ENCODE measurements around the gene HCN3. TPM values are rescaled to one million over a fixed set of nuclear protein-coding genes. Genes with fewer than 3 reads are reported as not detected.

Gene HCN3
- total and polyA plus RNA-seq, 2 of the 13 experiments (the other 11 are each of a cell fraction or from before 2014, with no cell fraction given), result 2.4 to 10.2 TPM

DNA sequence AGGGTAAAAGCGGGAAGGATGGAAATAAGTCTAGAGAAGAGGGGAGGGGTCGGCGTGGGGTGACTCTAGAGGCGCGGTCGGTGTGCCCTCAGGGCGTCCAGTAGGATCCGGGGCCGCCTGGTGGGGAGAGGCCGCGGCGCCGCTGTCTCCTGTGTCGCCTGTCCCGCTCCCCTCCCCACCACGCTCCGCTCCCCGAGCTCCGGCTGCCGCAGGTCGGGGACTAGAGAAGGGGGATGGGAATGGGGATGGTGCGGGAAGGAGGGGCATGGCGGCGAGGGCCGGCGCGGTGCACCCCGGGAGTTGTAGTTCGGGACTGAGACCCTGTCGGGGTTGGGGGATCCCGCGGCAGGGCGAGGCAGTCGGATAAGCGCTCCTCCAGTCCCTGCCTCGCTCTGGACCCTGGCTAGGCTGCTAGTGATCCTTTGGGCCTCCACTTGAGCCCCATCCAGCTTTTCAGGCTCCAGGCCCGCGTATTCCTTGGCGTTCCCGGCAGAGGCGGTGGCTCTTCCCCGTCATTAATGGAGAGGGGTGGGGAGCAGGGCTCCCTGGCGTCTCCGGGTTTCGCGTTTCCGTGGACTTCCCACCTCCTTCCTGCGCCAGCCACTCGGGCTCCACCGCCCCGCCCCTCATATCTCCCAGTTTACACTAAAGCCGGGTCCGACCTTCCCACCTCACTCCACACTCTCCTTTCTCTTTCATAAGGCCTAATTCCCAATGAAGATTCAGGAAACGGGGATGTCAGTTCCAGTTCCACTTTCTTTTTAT lies 21.8 kb upstream of the HCN3 start, which contains the start of gene ENTREP3 (continued):
- TF ChIP-seq, protein P1, sequence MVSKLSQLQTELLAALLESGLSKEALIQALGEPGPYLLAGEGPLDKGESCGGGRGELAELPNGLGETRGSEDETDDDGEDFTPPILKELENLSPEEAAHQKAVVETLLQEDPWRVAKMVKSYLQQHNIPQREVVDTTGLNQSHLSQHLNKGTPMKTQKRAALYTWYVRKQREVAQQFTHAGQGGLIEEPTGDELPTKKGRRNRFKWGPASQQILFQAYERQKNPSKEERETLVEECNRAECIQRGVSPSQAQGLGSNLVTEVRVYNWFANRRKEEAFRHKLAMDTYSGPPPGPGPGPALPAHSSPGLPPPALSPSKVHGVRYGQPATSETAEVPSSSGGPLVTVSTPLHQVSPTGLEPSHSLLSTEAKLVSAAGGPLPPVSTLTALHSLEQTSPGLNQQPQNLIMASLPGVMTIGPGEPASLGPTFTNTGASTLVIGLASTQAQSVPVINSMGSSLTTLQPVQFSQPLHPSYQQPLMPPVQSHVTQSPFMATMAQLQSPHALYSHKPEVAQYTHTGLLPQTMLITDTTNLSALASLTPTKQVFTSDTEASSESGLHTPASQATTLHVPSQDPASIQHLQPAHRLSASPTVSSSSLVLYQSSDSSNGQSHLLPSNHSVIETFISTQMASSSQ (IDR thresholded peaks at IDR 0.05; ENCODE audit: low read depth), result no peak
- TF ChIP-seq, protein P1 (CRISPR knock-in tag; IDR thresholded peaks at IDR 0.05; ENCODE audit: borderline replicate concordance), result peak; percentile 59; the same call in 1 of the 2 replicates
- TF ChIP-seq ATM (IDR thresholded peaks at IDR 0.05; ENCODE audit: borderline replicate concordance), result no peak
- TF ChIP-seq, protein P2, sequence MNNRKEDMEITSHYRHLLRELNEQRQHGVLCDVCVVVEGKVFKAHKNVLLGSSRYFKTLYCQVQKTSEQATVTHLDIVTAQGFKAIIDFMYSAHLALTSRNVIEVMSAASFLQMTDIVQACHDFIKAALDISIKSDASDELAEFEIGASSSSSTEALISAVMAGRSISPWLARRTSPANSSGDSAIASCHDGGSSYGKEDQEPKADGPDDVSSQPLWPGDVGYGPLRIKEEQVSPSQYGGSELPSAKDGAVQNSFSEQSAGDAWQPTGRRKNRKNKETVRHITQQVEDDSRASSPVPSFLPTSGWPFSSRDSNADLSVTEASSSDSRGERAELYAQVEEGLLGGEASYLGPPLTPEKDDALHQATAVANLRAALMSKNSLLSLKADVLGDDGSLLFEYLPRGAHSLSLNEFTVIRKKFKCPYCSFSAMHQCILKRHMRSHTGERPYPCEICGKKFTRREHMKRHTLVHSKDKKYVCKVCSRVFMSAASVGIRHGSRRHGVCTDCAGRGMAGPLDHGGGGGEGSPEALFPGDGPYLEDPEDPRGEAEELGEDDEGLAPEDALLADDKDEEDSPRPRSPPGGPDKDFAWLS (CRISPR knock-in tag; IDR thresholded peaks at IDR 0.05; ENCODE audit: borderline replicate concordance), result no peak
- TF ChIP-seq HMGA1 (CRISPR knock-in tag; conservative IDR thresholded peaks at IDR 0.05), result no peak
- no peak for TF ChIP-seq NKX3-1 (CRISPR knock-in tag; IDR thresholded peaks at IDR 0.05)
- TF ChIP-seq PRMT3 (CRISPR knock-in tag; IDR thresholded peaks at IDR 0.05; ENCODE audit: borderline replicate concordance, low read depth), result no peak
- TF ChIP-seq ZNF180 (CRISPR knock-in tag; IDR thresholded peaks at IDR 0.05; ENCODE audit: borderline replicate concordance, low read depth), result no peak
- no peak for TF ChIP-seq SMC3 (IDR thresholded peaks at IDR 0.05; ENCODE audit: low read length)
- TF ChIP-seq PLRG1 (conservative IDR thresholded peaks at IDR 0.05), result no peak
- peak; percentile 67; the same call in 1 of the 2 replicates for TF ChIP-seq SALL1 (CRISPR knock-in tag; IDR thresholded peaks at IDR 0.05)
- no peak for TF ChIP-seq ZNF703 (CRISPR knock-in tag; IDR thresholded peaks at IDR 0.05; ENCODE audit: borderline replicate concordance)
- TF ChIP-seq, protein P3, sequence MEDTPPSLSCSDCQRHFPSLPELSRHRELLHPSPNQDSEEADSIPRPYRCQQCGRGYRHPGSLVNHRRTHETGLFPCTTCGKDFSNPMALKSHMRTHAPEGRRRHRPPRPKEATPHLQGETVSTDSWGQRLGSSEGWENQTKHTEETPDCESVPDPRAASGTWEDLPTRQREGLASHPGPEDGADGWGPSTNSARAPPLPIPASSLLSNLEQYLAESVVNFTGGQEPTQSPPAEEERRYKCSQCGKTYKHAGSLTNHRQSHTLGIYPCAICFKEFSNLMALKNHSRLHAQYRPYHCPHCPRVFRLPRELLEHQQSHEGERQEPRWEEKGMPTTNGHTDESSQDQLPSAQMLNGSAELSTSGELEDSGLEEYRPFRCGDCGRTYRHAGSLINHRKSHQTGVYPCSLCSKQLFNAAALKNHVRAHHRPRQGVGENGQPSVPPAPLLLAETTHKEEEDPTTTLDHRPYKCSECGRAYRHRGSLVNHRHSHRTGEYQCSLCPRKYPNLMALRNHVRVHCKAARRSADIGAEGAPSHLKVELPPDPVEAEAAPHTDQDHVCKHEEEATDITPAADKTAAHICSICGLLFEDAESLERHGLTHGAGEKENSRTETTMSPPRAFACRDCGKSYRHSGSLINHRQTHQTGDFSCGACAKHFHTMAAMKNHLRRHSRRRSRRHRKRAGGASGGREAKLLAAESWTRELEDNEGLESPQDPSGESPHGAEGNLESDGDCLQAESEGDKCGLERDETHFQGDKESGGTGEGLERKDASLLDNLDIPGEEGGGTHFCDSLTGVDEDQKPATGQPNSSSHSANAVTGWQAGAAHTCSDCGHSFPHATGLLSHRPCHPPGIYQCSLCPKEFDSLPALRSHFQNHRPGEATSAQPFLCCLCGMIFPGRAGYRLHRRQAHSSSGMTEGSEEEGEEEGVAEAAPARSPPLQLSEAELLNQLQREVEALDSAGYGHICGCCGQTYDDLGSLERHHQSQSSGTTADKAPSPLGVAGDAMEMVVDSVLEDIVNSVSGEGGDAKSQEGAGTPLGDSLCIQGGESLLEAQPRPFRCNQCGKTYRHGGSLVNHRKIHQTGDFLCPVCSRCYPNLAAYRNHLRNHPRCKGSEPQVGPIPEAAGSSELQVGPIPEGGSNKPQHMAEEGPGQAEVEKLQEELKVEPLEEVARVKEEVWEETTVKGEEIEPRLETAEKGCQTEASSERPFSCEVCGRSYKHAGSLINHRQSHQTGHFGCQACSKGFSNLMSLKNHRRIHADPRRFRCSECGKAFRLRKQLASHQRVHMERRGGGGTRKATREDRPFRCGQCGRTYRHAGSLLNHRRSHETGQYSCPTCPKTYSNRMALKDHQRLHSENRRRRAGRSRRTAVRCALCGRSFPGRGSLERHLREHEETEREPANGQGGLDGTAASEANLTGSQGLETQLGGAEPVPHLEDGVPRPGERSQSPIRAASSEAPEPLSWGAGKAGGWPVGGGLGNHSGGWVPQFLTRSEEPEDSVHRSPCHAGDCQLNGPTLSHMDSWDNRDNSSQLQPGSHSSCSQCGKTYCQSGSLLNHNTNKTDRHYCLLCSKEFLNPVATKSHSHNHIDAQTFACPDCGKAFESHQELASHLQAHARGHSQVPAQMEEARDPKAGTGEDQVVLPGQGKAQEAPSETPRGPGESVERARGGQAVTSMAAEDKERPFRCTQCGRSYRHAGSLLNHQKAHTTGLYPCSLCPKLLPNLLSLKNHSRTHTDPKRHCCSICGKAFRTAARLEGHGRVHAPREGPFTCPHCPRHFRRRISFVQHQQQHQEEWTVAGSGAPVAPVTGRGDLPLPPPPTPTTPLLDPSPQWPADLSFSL (CRISPR knock-in tag; IDR thresholded peaks at IDR 0.05), result no peak
- TF ChIP-seq TAF1 (CRISPR knock-in tag; IDR thresholded peaks at IDR 0.05), result peak; percentile 64
- no peak for TF ChIP-seq ARHGAP35 (CRISPR knock-in tag; IDR thresholded peaks at IDR 0.05; ENCODE audit: borderline replicate concordance)
- TF ChIP-seq KDM5B (CRISPR knock-in tag; IDR thresholded peaks at IDR 0.05; ENCODE audit: borderline replicate concordance), result peak; percentile 46
- no peak for TF ChIP-seq ARNT2 (CRISPR knock-in tag; IDR thresholded peaks at IDR 0.05; ENCODE audit: low read depth)
